Measurements from ENCODE around the gene SYT1. TPM values are rescaled to one million over a fixed set of nuclear protein-coding genes. Genes with fewer than 3 reads are reported as not detected.

The SYT1 gene
- total and polyA plus RNA-seq, 2 donors (not counting 3 experiments of a cell fraction or from before 2014, with no cell fraction given): 3.2 to 15.3 TPM

GRCh38 chr12:79125358-79125757 lies 260.8 kb downstream of the SYT1 start:
- H3K27me3 ChIP-seq (ENCODE audit: control insufficient read depth in 2 of 2, insufficient read depth in 2 of 2, low read length in 2 of 2): no peaks in the 10 kb centered on the region
- FAIRE-seq: no peak
- dilution Hi-C loops (cut with MboI; ENCODE audit: extremely low pct_ligation_motif_present, low sequenced_read_pairs) (no loop called here), intact Hi-C loops (cut with micrococcal nuclease) (no loop called here)
- no peak overlapping the region for H3K4me2 ChIP-seq (ENCODE audit: insufficient read depth, low read length)
- DNase-seq (ENCODE audit: low read depth, low spot score): no peak
- no peak overlapping the region for H3K4me3 ChIP-seq (replicated peaks in 1 of 3; ENCODE audit: insufficient read depth in 1 of 3, low read depth in 1 of 3, low read length in 3 of 3)
- no peaks in the 10 kb centered on the region for H3K4me1 ChIP-seq (ENCODE audit: control insufficient read depth, extremely low read depth, insufficient read depth, low read length)
- no peaks in the 10 kb centered on the region for H3K79me2 ChIP-seq (ENCODE audit: control insufficient read depth, insufficient read depth, low read length)
- no peak overlapping the region for H3K27ac ChIP-seq (ENCODE audit: insufficient read depth, low read depth, low read length)
- no peak overlapping the region for H2AFZ ChIP-seq (ENCODE audit: low read depth, low read length)
- H3K9ac ChIP-seq (replicated peaks; ENCODE audit: extremely low read depth, insufficient read depth, low read length): no peak overlapping the region
- H3K36me3 ChIP-seq (ENCODE audit: control insufficient read depth in 2 of 2, extremely low read depth in 1 of 2, insufficient read depth in 2 of 2, low read length in 2 of 2): no peaks in the 10 kb centered on the region
- TF ChIP-seq CTCF (IDR thresholded peaks at IDR 0.05; ENCODE audit: extremely low read depth in 1 of 2, insufficient read depth in 1 of 2, low read depth in 1 of 2, low read length in 2 of 2): no peak
- TF ChIP-seq EZH2 (IDR thresholded peaks at IDR 0.05; ENCODE audit: borderline replicate concordance, low read depth, low read length, severe bottlenecking): no peak
- TF ChIP-seq MAX (IDR thresholded peaks at IDR 0.05; ENCODE audit: insufficient read depth, insufficient read length): no peak
- no peak for TF ChIP-seq FOS (IDR thresholded peaks at IDR 0.05; ENCODE audit: borderline replicate concordance, insufficient read depth, low read length)
- no peak for TF ChIP-seq POLR2A (IDR thresholded peaks at IDR 0.05; ENCODE audit: low read depth, low read length)
- no peak for TF ChIP-seq GATA2 (IDR thresholded peaks at IDR 0.05; ENCODE audit: insufficient read depth, insufficient read length, low read depth, low read length)
- no peak for TF ChIP-seq JUN (IDR thresholded peaks at IDR 0.05; ENCODE audit: borderline replicate concordance, insufficient read depth, insufficient read length, low read depth)
- no peaks in the 10 kb centered on the region for H3K9me1 ChIP-seq (replicated peaks; ENCODE audit: control insufficient read depth, extremely low read depth, insufficient read depth, low read length)
- no TSS peak for BruUV-seq (replicated peaks)
- no peaks in the 10 kb centered on the region for H3K9me3 ChIP-seq (replicated peaks; ENCODE audit: control insufficient read depth, insufficient read depth, low read length)
- no peaks in the 10 kb centered on the region for H4K20me1 ChIP-seq (replicated peaks; ENCODE audit: control insufficient read depth, extremely low read depth, insufficient read depth, low read length)
- ChIA-PET POLR2A (no interaction called here), CTCF (no interaction called here)

Data from endothelial cell of umbilical vein (primary cell).